ENCODE results near the gene SLC4A5. TPM values are rescaled to one million over a fixed set of nuclear protein-coding genes. Genes with fewer than 3 reads are reported as not detected.

Gene SLC4A5
- total RNA-seq, 1 donor from 2014 or later: 8.2 TPM

DNA sequence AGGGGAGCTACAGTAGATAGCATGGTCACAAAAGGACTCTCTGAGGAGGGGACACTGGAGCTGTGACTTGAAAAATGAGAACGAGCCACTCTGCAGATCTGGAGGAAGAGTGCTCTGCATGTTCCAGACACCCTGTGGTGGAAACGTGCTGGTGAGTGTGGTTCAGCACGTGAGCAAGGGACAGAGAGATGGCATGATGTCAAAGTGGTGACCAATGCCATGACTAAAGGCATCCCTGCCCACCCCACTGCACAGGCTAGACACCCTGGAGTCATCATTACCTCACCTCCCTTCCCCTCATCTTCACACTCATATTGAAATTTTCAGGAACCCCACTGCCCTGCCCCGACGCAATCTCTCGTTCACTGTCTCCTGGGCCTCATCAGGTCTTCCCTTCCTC is 56.5 kb downstream of the SLC4A5 start:
- TF ChIP-seq, protein P1, sequence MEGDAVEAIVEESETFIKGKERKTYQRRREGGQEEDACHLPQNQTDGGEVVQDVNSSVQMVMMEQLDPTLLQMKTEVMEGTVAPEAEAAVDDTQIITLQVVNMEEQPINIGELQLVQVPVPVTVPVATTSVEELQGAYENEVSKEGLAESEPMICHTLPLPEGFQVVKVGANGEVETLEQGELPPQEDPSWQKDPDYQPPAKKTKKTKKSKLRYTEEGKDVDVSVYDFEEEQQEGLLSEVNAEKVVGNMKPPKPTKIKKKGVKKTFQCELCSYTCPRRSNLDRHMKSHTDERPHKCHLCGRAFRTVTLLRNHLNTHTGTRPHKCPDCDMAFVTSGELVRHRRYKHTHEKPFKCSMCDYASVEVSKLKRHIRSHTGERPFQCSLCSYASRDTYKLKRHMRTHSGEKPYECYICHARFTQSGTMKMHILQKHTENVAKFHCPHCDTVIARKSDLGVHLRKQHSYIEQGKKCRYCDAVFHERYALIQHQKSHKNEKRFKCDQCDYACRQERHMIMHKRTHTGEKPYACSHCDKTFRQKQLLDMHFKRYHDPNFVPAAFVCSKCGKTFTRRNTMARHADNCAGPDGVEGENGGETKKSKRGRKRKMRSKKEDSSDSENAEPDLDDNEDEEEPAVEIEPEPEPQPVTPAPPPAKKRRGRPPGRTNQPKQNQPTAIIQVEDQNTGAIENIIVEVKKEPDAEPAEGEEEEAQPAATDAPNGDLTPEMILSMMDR (IDR thresholded peaks at IDR 0.05; ENCODE audit: partially characterized antibody, unreplicated experiment): no peak
- H3K27me3 Mint-ChIP-seq (ENCODE audit: unreplicated experiment): peaks cover 2% of the 10 kb centered on the region
- DNase-seq: no peak
- H3K4me3 Mint-ChIP-seq (ENCODE audit: unreplicated experiment): no peak overlapping the region
- H3K36me3 Mint-ChIP-seq (ENCODE audit: unreplicated experiment): no peaks in the 10 kb centered on the region
- peaks cover under 1% of the 10 kb centered on the region for H3K4me1 Mint-ChIP-seq (ENCODE audit: low read depth, unreplicated experiment)
- no peak overlapping the region for H3K27ac Mint-ChIP-seq (ENCODE audit: unreplicated experiment)
- H3K9me3 Mint-ChIP-seq (ENCODE audit: unreplicated experiment): peaks cover 1% of the 10 kb centered on the region

DNA sequence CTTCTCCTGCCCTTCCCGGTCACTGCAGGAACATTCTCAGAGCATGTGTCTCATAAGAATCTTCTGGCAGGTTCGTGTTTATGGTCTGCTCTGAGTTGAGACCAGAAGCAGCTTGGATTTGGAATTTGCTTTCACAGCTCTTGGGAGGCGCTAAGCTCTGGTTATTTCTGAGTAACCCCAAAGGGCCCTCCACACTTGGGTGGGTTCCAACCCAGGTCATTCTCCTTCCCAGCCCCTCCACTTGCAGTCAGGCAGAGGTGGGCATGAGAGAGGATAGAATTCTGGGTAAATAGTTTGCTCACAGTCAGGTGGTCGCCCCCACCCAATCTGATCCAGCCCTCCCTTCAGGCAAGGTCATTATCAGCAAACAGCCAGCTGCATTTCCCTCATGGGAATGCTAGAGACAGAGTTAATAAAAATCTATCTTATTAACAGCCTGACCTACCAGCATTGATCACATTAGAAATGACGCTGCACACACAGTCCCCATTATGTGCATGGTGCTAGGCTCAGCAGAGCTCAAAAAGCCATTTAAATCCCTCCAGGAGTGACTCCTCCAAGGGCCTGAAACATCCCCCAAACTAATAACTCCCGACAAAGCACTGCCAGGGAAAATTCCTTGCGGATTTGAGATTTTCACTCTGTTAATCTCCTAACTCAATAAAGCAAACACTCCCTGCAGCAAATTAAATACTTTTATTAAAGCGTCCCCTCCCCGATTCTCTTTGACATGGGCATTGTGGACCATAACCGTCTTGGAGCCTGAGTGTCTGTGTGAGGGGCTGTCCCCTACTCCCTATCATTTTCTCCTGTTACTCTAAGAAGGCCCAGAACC is 61.9 kb downstream of the SLC4A5 start:
- peaks cover 2% of the 10 kb centered on the region for H3K9me3 Mint-ChIP-seq (ENCODE audit: unreplicated experiment)
- TF ChIP-seq, protein P1 (IDR thresholded peaks at IDR 0.05; ENCODE audit: partially characterized antibody, unreplicated experiment): no peak
- H3K4me1 Mint-ChIP-seq (ENCODE audit: low read depth, unreplicated experiment): peaks cover 8% of the 10 kb centered on the region
- DNase-seq: no peak
- H3K27me3 Mint-ChIP-seq (ENCODE audit: unreplicated experiment): peaks cover 3% of the 10 kb centered on the region
- no peak overlapping the region for H3K4me3 Mint-ChIP-seq (ENCODE audit: unreplicated experiment)
- H3K27ac Mint-ChIP-seq (ENCODE audit: unreplicated experiment): no peak overlapping the region
- H3K36me3 Mint-ChIP-seq (ENCODE audit: unreplicated experiment): peaks cover 11% of the 10 kb centered on the region

DNA sequence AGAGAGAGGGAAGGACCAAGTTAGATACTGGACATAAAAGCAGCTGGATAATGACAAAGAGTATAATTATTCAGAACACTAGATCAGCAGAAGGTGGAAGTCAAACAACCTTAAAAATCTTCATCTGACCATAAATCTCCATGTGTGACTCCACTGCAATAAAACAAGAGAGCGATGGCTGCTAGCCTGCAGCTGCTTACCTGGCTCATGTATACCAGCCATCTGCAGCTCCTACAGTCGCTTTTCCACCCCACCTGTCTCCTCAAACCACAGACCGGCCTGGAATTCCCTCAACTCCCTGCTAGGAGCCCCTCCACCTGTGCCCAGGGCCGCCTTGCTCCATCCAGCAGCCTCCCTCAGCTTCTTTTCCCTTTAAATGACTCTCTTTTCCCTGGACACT is 64.5 kb downstream of the SLC4A5 start:
- no peak for DNase-seq
- H3K4me1 Mint-ChIP-seq (ENCODE audit: low read depth, unreplicated experiment): peaks cover 8% of the 10 kb centered on the region
- peaks cover 10% of the 10 kb centered on the region for H3K27me3 Mint-ChIP-seq (ENCODE audit: unreplicated experiment)
- TF ChIP-seq, protein P1 (IDR thresholded peaks at IDR 0.05; ENCODE audit: partially characterized antibody, unreplicated experiment): no peak
- H3K4me3 Mint-ChIP-seq (ENCODE audit: unreplicated experiment): no peak overlapping the region
- peaks cover 2% of the 10 kb centered on the region for H3K9me3 Mint-ChIP-seq (ENCODE audit: unreplicated experiment)
- no peak overlapping the region for H3K27ac Mint-ChIP-seq (ENCODE audit: unreplicated experiment)
- H3K36me3 Mint-ChIP-seq (ENCODE audit: unreplicated experiment): peaks cover 16% of the 10 kb centered on the region

DNA sequence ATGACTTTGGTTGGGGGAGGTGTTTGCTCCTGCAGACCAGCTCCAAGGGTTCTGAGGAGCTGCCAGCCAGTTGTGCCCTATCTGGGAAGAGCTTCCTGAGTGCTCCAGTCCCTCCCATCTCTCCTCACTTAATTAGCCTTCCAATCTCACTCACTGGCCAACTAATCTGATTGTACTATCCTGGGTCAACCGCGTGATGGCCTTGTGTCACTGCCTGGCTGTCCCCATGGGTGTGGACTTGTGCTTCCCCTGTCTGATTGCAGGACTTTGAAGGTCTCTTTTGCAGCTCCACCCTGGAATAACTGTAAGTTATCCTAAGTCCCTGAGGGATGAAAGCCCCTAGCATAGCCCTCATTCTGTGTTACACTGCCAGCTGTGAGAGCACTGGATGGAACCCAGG is 65.0 kb downstream of the SLC4A5 start:
- Mint-ChIP-seq H3K4me1 (ENCODE audit: low read depth, unreplicated experiment) (peaks cover 8% of the 10 kb centered on the region), H3K27ac (ENCODE audit: unreplicated experiment) (no peak overlapping the region), H3K27me3 (ENCODE audit: unreplicated experiment) (peaks cover 10% of the 10 kb centered on the region), H3K9me3 (ENCODE audit: unreplicated experiment) (peaks cover 2% of the 10 kb centered on the region), H3K36me3 (ENCODE audit: unreplicated experiment) (peaks cover 16% of the 10 kb centered on the region), H3K4me3 (ENCODE audit: unreplicated experiment) (no peak overlapping the region)
- TF ChIP-seq, protein P1 (IDR thresholded peaks at IDR 0.05; ENCODE audit: partially characterized antibody, unreplicated experiment): no peak
- no peak for DNase-seq

DNA sequence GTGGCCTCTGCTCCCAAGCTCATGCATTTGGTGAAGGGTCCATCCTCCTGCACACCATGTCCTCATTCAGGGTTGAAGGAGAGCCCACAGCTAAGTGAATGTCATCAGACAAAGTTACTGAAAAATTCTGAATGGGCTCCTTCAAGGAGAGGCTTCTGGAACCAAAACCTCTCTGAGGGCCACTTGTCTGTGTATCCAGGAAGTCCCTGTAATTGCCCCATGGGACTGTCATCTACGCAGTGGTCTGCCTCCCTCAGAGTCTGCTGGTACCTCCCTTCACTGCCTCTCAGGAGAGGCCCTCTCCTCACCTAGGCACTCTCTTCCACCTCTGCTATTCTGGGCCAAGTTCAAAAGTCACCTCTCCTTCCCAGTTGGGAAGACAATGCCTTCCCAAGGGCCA is 68.0 kb downstream of the SLC4A5 start:
- H3K27me3 Mint-ChIP-seq (ENCODE audit: unreplicated experiment): peaks cover 10% of the 10 kb centered on the region
- peaks cover 8% of the 10 kb centered on the region for H3K4me1 Mint-ChIP-seq (ENCODE audit: low read depth, unreplicated experiment)
- no peaks in the 10 kb centered on the region for H3K9me3 Mint-ChIP-seq (ENCODE audit: unreplicated experiment)
- no peak for DNase-seq
- H3K27ac Mint-ChIP-seq (ENCODE audit: unreplicated experiment): no peak overlapping the region
- H3K36me3 Mint-ChIP-seq (ENCODE audit: unreplicated experiment): peaks cover 16% of the 10 kb centered on the region
- TF ChIP-seq, protein P1 (IDR thresholded peaks at IDR 0.05; ENCODE audit: partially characterized antibody, unreplicated experiment): no peak
- no peak overlapping the region for H3K4me3 Mint-ChIP-seq (ENCODE audit: unreplicated experiment)

Data from glutamatergic neuron (in vitro differentiated cells).